ENCODE measurements around the gene TAS2R31. TPM values are rescaled to one million over a fixed set of nuclear protein-coding genes. Genes with fewer than 3 reads are reported as not detected.

Gene TAS2R31, protein sequence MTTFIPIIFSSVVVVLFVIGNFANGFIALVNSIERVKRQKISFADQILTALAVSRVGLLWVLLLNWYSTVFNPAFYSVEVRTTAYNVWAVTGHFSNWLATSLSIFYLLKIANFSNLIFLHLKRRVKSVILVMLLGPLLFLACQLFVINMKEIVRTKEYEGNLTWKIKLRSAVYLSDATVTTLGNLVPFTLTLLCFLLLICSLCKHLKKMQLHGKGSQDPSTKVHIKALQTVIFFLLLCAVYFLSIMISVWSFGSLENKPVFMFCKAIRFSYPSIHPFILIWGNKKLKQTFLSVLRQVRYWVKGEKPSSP
- 1 to 10 TPM; 3.3 to 4.1 TPM for total RNA-seq

DNA sequence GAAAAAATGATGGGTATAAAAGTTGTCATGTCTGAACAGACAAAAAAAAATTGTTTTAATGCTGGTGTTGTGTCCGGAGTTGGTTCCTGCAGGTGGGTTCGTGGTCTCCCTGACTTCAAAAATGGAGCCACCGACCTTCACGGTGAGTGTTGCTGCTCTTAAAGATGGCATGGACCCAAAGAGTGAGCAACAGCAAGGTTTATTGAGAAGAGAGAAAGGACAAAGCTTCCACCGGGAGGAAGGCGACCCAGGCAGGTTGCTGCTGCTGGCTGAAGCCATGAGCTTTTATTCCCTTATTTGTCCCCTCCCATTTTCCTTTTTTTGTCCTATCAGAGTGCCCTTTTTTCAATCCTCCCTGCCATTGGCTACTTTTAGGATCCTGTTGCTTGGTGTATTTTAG is at the start of gene TAS2R31:
TSS of gene TAS2R31 (minus strand) at position 101 of the 400 bp plus-strand sequence. CDS start at position 29, 72 bp downstream.

DNA sequence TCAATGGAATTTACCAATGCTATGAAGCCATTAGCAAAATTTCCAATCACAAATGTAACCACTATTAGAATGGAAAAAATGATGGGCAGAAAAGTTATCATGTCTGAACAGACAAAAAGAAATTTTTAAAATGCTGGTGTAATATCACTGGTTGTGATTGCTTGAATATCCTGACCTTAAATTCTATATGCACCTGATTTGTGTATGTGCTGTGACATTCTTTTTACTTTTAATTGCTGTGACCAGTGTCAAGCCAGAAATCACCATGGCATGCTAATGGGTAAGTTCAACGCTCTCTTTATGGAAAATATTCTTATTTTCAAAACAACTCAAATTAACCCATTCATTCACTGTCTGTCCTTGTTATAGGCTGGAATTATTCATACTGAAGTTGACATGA is 31.0 kb upstream of the TAS2R31 start, which contains the start of gene TAS2R46:
TSS of gene TAS2R46 (minus strand) at position 101 of the 400 bp plus-strand sequence. CDS start at position 101, 0 bp downstream.

GRCh38 chr12:11022520-11022919 is 8.7 kb downstream of the TAS2R31 start, which contains the start of gene TAS2R19:
TSS of gene TAS2R19 (minus strand) at chr12:11022620. CDS start at chr12:11022571, 49 bp downstream.

DNA sequence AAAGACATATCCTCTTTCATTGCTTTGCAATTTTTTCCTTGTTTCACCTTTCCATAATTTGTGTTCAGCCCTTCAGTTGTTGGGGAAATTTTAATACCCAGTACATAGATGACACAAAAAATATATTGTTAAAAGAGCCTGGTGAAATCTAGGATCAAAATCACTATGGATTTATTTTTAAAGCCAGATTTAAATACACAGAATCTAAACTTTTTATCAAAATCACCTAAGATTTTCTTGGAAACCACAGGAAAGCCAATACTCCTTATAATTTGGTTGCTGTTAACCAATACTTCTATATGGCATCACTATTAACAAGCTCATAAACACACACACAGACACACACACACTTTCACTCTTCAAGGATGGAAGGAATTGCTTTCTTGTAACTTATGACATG is 33.0 kb downstream of the TAS2R31 start, which contains the start of gene TAS2R20:
TSS of gene TAS2R20 (minus strand) at position 101 of the 400 bp plus-strand sequence. CDS start 429 bp downstream, outside the sequence.

DNA sequence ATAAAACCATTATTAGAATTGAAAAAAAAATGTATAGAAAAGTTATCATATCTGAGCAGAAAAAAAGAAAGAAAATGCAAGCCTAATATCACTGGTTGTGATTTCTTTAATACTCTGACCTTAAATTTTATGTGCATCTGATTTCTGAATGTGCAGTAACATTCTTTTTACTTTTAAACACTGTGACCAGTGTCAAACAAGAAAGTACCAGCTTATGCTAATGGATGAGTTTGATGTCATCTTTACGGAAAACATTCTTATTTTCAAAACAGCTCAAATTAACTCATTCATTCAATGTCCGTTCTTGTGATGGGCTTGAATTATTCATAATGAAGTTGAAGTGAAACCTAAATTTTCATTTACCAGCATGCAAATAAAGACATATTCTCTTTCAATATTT is 44.4 kb downstream of the TAS2R31 start, which contains the start of gene TAS2R50:
TSS of gene TAS2R50 (minus strand) at position 101 of the 400 bp plus-strand sequence. CDS start at position 49, 52 bp downstream.

Other genes starting within 250 kb of the TAS2R31 start
- gene TAS2R7, start 228.8 kb downstream of the TAS2R31 start, total RNA-seq, result not detected
- under 1 TPM; under 0.01 to 0.34 TPM for gene TAS2R8, start 224.1 kb downstream of the TAS2R31 start, total RNA-seq
- gene TAS2R9, start 221.2 kb downstream of the TAS2R31 start, total RNA-seq, result under 1 TPM; 0.34 to 0.67 TPM
- gene TAS2R10, start 205.0 kb downstream of the TAS2R31 start, total RNA-seq, result 1 to 10 TPM in 1 of 2 donors, under 1 TPM in 1; 1.00 to 1.0 TPM
- 1 to 10 TPM; 1.4 to 2.7 TPM for gene PRR4, start 181.9 kb downstream of the TAS2R31 start, total RNA-seq
- 10 to 100 TPM; 14.0 to 25.5 TPM for gene PRH1, start 147.2 kb downstream of the TAS2R31 start, total RNA-seq
- 1 to 10 TPM; 1.7 to 3.0 TPM for gene TAS2R13, start 121.8 kb downstream of the TAS2R31 start, total RNA-seq
- not detected for gene PRH2, start 102.2 kb downstream of the TAS2R31 start, total RNA-seq
- gene TAS2R14, start 92.1 kb downstream of the TAS2R31 start, total RNA-seq, result 1 to 10 TPM; 2.4 to 4.7 TPM
- gene TAS2R50, start 44.5 kb downstream of the TAS2R31 start, total RNA-seq, result 1 to 10 TPM; 2.4 to 6.3 TPM
- gene TAS2R20, start 33.1 kb downstream of the TAS2R31 start, total RNA-seq, result 1 to 10 TPM; 2.1 to 4.3 TPM
- 1 to 10 TPM; 2.4 to 5.0 TPM for gene TAS2R19, start 8.8 kb downstream of the TAS2R31 start, total RNA-seq
- 1 to 10 TPM; 1.7 to 4.0 TPM for gene TAS2R46, start 30.9 kb upstream of the TAS2R31 start, total RNA-seq
- 1 to 10 TPM; 3.1 to 4.0 TPM for gene TAS2R43, start 60.9 kb upstream of the TAS2R31 start, total RNA-seq
- 1 to 10 TPM; 3.4 to 7.7 TPM for gene TAS2R30, start 103.2 kb upstream of the TAS2R31 start, total RNA-seq
- 1 to 10 TPM; 4.8 to 5.7 TPM for gene SMIM10L1, start 139.8 kb upstream of the TAS2R31 start, total RNA-seq
- gene TAS2R42, start 155.5 kb upstream of the TAS2R31 start, total RNA-seq, result not detected
- not detected for gene PRB3, start 238.3 kb upstream of the TAS2R31 start, total RNA-seq